ENCODE data around the gene CTSH. TPM values are rescaled to one million over a fixed set of nuclear protein-coding genes. Genes with fewer than 3 reads are reported as not detected.
"Not testable (repeated sequence)": the region's sequence is repeated elsewhere in the genome, so short reads cannot be mapped to it uniquely, and the experiment has no call there.

The CTSH gene
- polyA plus RNA-seq, 4 donors = 128 to 211 (median 197) TPM

DNA sequence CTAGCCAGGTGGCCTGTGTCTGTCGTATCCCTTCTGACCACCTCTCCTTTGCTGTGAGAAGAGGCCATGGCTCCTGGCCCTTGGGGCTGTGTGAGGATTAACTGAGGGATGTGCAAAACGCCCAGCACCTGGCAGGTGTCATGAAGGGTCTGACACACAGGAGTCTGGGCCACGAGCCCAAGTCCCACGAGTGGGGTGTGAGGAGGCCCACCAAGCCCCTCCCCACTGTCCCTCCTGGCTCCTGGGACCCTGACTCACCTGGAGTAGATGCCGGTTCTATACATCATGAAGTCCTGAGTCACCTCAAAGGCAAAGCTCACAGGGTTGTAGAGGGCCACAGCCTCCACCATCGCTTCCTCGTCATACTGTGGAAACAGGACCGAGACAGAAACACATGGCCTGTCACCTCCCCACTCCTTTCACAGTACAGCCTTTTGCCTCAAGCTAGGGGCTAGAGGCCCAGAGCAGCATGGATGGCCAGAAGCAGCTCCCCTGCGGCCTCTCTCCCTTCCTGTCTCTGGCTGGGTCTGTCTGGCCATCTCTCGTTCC is 19.7 kb downstream of the CTSH start:
- DNase-seq (ENCODE audit: low read depth in 4 of 4, low spot score in 3 of 4) = no peak

- no peak for DNase-seq (ENCODE audit: low read depth in 4 of 4, low spot score in 3 of 4)
Measured at GRCh38 chr15:78923480-78924360, 21.1 kb downstream of the CTSH start.

GRCh38 chr15:78923015-78923414 is 21.8 kb downstream of the CTSH start:
- no peak for DNase-seq (ENCODE audit: low read depth in 4 of 4, low spot score in 3 of 4)

- no peak for DNase-seq (ENCODE audit: low read depth in 4 of 4, low spot score in 3 of 4)
Measured at GRCh38 chr15:78922527-78922926, 22.3 kb downstream of the CTSH start.

DNA sequence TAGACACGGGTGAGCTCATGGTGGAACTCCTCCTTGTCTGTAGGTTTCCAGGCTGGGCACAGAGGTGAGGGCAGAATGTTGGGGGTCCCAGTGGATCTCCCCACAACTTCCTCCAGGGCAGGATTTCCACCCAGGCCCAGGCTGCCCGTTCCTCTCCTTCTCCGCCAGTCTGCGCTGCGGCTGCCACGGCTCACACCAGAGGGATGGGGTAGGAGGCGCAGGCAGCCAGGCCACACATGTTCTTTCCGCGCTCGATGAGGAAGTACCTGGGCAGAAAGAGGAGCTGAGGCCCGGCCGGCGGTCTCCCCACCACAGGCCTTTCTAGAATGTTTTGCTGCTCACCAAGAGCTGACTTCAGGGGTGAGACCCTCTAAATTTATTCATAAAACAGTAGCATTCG is 22.9 kb downstream of the CTSH start:
- DNase-seq (ENCODE audit: low read depth in 4 of 4, low spot score in 3 of 4) = no peak

DNA sequence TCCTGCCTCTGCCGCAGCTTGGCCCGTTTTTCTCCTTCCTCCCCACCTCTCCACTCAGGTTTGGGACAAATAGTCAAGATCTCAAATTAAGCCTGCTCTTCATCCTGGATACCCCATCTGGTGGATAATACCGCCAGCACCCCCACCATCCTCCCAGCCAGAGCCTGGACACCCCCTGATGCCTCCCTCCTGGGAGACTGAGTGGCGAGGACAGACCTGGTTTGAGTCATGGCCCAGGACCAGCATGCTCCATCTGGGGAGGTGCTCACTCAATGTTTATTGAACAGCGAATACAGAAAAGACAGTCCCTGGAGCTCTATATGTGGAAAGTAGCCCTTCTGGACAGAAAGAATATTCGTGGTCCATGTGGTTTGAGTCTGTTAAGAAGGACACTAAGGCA is 23.3 kb downstream of the CTSH start:
- DNase-seq (ENCODE audit: low read depth in 4 of 4, low spot score in 3 of 4) = no peak

GRCh38 chr15:78917888-78918287 is 27.0 kb downstream of the CTSH start:
- DNase-seq (ENCODE audit: low read depth in 4 of 4, low spot score in 3 of 4) = no peak

DNA sequence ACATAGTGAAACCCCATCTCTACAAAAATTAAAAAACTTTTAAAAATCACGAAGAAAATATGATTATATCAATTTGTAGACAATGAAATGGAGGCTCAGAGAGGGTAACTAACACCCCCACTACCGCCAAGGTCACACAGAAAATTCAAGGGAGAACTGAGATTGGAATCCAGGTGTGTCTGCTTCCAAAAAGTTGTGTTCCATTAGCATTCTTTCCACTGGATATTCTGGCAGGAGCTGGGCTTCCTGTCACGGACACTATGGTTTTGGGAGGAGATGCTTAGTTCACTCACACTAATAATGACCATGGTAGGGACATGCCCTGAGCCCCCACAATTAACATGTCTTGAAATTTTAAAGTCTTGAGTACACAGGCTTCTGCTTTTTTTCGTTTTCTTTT is 28.8 kb downstream of the CTSH start:
- no peak for DNase-seq (ENCODE audit: low read depth in 4 of 4, low spot score in 3 of 4)

GRCh38 chr15:78915341-78916087 is 29.3 kb downstream of the CTSH start:
- no peak for DNase-seq (ENCODE audit: low read depth in 4 of 4, low spot score in 3 of 4)

GRCh38 chr15:78914027-78914764 is 30.6 kb downstream of the CTSH start:
- no peak for DNase-seq (ENCODE audit: low read depth in 4 of 4, low spot score in 3 of 4)

DNA sequence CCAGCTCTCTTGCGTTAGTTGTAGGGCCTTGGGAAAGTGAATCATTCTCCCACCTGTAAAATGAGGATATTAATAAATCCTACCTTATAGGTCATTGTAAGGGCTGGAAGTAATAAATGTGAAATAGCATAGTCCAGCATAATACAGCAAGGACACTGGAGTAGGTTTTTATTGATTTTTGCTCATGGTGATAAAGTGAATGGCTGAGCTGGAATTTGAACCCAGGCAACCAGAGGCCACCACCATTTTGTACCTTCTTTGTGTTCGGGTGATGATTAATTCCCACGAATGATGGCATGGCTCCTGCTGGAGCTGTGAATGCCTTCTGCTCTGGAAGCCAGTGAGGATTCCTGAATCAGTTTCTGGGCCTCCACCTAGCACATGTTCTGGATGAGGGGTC is 31.8 kb downstream of the CTSH start:
- no peak for DNase-seq (ENCODE audit: low read depth in 4 of 4, low spot score in 3 of 4)

DNA sequence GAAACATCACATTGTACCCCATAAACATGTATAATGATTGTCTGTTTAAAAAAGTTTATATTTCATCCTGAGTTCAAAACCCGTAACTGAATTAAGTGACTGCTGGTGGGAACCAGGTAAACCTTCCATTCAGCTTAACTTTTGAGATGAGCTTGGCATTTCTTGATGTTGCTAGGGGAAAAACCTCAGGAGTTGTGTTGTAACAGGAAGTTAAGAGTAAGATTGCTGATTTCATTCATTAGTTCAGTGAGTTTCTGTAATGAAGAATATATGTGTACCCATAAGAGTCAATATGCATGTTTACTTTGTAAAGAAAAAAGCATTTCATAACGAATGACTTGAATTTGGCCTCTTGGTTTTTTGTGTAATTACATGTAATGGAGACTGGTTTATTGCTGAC is 32.5 kb downstream of the CTSH start:
- DNase-seq (ENCODE audit: low read depth in 4 of 4, low spot score in 3 of 4) = no peak

- DNase-seq (ENCODE audit: low read depth in 4 of 4, low spot score in 3 of 4) = no peak
Measured at GRCh38 chr15:78910271-78910670, 34.6 kb downstream of the CTSH start.

DNA sequence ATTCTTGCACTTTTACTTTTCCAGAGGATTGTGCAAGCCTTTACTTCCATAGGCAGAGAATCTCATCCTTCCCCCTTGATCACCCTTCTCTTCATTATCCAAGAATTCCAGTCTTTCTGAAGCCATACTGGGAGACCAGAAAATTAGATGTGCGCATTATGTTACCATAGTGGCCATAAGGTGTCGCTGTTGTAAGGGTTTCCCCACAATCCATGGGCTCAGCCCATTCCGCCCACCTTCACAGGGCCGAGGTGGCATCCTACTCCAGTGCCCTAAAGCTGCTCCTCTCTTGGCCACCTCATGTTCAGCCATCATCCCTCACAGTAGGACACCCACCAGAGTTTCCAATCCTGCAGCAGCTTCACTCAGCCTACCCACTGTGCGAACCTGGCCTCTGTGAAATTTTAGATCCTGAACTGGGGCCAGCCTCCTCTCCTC is 35.0 kb downstream of the CTSH start:
- DNase-seq (ENCODE audit: low read depth in 4 of 4, low spot score in 3 of 4) = peak in 1 of 4 donors; percentile 30

GRCh38 chr15:78909160-78909695 is 35.6 kb downstream of the CTSH start:
- no peak for DNase-seq (ENCODE audit: low read depth in 4 of 4, low spot score in 3 of 4)

DNA sequence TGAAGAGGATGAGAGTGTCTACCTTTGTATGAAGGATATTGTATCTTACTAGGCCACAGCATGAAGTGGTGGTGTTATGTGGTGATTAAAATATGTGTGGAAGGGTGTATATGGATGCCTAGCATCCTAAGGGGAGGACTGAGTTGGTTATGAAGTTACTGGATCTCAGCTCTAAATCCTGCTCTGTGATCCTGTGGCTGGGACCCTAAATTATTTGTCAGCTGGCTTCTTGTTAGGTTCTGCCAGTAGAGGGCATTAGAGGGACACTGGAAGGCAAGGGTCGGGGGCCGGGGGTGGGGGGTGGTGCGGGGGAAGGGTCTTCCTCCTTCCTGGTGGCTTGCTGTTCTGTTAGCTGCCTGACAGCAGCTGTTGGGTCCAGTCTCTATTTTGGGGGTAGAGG is 37.3 kb downstream of the CTSH start:
- DNase-seq (ENCODE audit: low read depth in 4 of 4, low spot score in 3 of 4) = no peak

GRCh38 chr15:78906316-78906620 is 38.6 kb downstream of the CTSH start:
- no peak for DNase-seq (ENCODE audit: low read depth in 4 of 4, low spot score in 3 of 4)

DNA sequence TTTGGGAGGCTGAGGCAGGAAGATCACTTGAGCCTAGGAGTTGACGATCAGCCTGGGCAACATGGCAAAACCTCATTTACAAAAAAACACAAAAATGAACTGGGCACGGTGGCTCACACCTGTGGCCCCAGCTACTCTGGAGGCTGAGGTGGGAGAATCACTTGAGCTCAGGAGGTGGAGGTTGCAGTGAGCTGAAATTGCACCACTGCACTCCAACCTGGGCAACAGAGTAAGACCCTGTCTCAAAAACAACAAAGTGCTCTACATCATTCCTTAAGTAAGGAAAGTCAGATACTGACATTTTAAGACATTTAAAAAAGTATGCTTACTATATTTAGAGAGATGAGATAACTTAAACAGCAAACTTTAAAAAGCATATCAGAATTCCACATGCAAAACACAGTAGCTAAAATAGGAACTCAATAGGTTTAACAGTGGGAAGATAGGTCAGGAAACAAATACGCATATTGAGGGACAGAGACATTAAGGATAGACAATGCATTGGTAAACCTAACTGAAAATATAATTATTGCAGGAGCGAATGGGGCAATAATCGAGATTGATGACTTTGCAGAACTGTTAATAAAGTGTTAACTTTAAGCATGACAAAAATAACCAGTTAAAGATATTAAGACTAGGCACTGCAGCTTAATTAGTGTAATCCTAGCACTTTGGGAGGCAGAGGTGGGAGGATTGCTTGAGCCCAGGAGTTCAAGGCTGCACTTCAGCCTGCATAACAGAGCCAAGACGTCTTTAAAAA is 40.1 kb downstream of the CTSH start:
- no peak for DNase-seq (ENCODE audit: low read depth in 4 of 4, low spot score in 3 of 4)

- not testable (repeated sequence) for DNase-seq (ENCODE audit: low read depth in 4 of 4, low spot score in 3 of 4)
Measured at GRCh38 chr15:78902281-78903032, 42.4 kb downstream of the CTSH start.

Measured in left renal pelvis (tissue), 4 donors.